22Rv1 (cell line): ENCODE measurements around the gene KCNIP3.
A peak's percentile ranks its signal among the peaks of the same experiment; 100 is the strongest.

Experiments used
- H3K27ac ChIP-seq: fragments of 450-650 bp; 2 replicates; pipeline ENCODE4 v1.5.1; 2017
- ZFX ChIP-seq: fragments of 450-650 bp; IDR thresholded peaks from 2 replicates; pipeline ENCODE4 v1.6.1; 2017; ENCODE audit warnings: antibody characterized with exemption, borderline replicate concordance
- TF ChIP-seq, protein P1 (sequence below): fragments of 450-650 bp; IDR thresholded peaks from 2 replicates; pipeline ENCODE4 v1.5.1; 2017; ENCODE audit warnings: mild to moderate bottlenecking

KCNIP3 gene

DNA sequence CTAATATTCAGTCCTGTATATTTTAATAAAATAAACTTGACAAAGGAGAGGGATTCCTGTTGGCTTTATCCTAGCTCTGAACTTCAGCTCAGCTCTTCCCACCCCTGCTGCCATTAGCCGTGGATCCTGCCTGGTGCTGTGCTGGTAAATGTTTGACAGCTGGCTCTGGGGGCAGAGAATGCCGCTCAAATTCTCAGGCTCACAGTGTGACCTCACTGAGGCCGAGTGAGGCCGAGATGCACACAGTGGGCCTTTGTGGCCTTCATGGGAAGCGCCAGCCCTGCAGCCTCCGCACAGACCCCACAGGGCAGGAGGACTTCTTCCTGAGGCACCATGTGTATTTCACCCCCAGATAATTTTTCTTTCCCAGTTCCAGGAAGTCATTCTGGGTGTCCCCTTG, 88.9 kb downstream of the KCNIP3 start:
- TF ChIP-seq, protein P1, sequence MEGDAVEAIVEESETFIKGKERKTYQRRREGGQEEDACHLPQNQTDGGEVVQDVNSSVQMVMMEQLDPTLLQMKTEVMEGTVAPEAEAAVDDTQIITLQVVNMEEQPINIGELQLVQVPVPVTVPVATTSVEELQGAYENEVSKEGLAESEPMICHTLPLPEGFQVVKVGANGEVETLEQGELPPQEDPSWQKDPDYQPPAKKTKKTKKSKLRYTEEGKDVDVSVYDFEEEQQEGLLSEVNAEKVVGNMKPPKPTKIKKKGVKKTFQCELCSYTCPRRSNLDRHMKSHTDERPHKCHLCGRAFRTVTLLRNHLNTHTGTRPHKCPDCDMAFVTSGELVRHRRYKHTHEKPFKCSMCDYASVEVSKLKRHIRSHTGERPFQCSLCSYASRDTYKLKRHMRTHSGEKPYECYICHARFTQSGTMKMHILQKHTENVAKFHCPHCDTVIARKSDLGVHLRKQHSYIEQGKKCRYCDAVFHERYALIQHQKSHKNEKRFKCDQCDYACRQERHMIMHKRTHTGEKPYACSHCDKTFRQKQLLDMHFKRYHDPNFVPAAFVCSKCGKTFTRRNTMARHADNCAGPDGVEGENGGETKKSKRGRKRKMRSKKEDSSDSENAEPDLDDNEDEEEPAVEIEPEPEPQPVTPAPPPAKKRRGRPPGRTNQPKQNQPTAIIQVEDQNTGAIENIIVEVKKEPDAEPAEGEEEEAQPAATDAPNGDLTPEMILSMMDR, result no peak
- no peak for TF ChIP-seq ZFX
- no peak overlapping the region for H3K27ac ChIP-seq

DNA sequence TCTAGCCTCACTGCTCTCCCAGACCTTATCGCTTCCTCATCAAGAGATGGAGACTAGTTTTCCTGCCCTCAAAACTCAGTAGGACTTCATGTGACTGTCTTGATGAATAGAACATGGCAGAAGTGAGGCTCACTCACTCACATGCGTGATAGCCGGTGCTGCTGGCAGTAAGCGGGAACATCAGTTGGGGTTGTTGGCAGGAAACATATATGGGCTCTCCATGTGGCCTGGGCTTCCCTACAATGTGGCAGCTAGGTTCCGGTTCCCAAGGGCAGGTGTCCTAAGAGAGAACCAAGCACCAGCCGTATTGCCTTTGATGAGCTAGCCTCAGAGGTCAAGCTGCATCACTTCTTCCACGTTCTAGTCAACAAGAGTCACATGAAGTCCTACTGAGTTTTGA, 90.2 kb downstream of the KCNIP3 start:
- H3K27ac ChIP-seq, result no peak overlapping the region
- TF ChIP-seq, protein P1, result no peak
- no peak for TF ChIP-seq ZFX

DNA sequence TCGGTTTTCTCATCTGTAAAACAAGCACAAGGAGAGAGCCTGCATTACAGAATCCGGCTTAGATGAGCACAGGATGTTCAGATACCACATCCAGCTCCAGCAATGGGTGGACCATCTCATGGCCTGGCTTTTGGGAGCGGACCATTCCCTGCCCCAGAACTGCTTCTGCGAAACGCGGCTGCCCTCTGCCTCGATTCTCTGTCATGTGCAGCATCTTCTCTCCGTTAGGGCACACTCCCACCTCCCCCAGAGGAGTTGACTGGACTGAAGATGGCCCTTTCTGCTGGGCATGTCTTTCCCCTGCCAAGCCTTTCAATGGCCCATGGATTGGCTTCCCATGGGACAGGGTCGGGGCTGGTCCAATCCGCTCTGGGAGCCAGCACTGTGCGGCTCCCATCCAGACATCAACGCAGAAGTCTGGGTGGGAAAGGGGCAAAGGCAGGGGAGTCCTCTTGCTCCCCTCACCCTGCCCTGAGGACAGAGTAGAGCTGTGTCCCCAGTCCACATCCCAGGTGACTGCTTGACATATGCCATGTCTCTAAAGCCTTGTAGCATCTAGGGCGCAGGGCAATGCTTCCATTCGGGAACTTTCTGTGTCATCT, 91.0 kb downstream of the KCNIP3 start:
- no peak overlapping the region for H3K27ac ChIP-seq
- TF ChIP-seq ZFX, result no peak
- TF ChIP-seq, protein P1, result no peak

DNA sequence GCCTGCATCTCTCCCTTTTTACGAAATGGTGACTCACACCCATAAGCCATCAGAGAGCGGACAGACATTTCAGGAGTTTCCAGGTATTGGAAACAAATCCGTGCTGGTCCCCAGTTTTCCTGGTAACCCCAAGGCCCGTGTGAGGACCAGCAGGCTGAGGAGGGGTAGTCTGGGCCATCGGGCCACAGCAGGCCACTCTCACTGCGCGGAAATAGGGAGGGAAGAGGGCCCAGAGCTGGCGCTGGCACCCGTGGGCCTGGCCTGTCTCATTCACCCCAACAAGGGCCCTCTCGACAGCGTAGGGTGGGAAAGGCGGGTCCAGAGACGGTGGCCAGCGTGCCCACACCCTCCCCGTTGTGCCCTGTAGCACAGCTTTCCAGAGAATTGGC, 91.7 kb downstream of the KCNIP3 start:
- no peak overlapping the region for H3K27ac ChIP-seq
- TF ChIP-seq, protein P1, result no peak
- TF ChIP-seq ZFX, result no peak

DNA sequence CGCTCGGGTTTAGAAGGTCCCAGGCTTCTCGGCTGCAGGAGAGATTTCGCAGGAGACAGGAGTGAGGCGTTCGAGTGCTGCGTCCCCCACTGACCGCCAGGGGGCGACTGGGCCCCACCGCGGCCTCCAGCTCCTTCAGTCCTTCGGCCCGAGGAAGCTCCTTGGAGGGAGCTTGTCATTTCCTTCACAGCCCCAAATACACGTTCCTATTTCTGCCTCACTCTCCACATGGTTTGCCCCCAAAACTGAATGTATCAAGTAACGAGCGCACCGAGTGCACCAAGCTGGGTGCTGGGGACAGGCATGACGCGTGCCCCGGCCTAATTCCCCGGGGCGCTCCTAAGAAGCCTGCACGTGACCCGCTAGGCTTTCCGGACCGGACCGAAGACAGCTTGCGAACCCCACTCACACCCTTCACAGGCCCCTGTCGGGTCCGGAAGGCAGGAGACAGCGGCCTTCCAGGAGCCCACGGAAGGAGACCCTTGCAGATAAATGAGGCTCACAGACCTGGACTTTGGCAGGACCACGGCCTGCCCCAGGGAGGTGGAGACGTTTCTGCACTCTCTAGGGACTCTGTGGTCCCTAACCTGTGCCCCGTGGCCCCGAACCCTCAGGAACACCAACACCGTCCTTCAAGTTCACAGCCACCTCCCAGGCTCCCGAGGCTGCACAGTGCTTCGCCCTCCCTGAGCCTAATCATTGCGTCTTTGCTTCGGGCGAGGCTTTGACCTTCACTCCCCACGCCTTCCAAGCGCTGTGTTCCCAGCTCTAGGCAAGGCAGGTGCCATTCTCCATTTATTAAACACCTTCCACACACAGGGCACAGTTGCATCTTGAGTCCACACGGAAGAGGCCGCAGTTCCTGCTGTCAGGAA, 92.3 kb downstream of the KCNIP3 start:
- TF ChIP-seq, protein P1, result peak; percentile 98
- no peak for TF ChIP-seq ZFX

DNA sequence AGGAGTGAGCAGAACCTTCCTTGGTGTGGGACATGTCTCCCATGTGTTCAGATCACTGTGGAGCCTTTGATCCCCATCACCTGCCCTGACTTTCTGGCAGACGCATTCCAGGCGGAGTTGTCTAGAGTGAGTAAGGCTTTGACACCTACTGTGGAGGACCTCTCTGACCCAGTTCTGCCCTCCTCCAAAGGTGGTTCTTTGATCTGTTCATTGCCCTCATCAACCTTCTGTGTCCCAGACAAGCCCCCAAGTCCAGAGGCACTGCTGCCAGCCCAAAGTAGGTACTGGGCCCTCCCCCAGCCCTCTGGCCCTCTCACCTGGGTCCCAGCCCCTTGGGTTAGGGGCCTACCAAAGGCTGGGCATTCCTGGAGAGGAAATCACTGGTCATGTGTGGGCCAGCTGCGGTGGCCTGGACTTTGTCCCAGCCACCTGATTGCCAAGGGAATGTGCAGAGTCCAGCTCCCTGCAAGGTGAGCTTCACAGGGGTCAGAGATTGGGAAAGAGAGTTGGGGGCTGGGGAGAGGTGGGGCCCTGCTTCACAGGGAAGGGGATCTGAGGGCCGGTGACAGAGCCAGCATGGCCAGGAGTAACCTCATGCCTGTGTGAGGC, 93.2 kb downstream of the KCNIP3 start:
- no peak overlapping the region for H3K27ac ChIP-seq
- TF ChIP-seq, protein P1, result no peak
- TF ChIP-seq ZFX, result no peak

More for the DNA sequence above, 92.3 kb downstream of the KCNIP3 start:
- H3K27ac ChIP-seq, result no peak overlapping the region

DNA sequence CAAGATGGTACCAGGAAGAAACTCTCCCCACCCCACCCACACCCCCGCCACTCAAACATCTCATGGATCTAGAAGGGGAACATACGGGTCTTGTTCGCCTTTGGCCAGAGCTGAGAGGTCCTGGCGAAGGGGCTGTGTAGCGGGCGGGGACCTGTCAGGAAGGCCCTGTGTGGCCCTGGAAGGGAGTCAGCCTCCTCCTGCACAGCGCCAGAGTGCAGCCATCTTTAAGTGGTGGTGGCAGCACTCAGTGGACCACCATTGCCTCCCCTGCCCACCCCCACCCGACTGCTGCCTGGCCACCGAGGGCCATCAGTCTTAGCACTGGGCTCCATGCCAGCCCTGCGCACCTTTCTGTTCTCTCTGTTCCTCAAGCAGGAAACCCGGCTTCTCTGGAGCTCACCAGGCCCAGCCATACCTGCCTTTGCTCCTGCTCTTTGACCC, 93.8 kb downstream of the KCNIP3 start:
- no peak overlapping the region for H3K27ac ChIP-seq
- TF ChIP-seq, protein P1, result no peak
- TF ChIP-seq ZFX, result no peak
